ENCODE measurements around the gene NFATC2IP. TPM values are rescaled to one million over a fixed set of nuclear protein-coding genes. Genes with fewer than 3 reads are reported as not detected.
"Not testable (repeated sequence)": the region's sequence is repeated elsewhere in the genome, so short reads cannot be mapped to it uniquely, and the experiment has no call there.

The NFATC2IP gene
- total RNA-seq, 1 donor from 2014 or later = 85.7 TPM

GRCh38 chr16:28974007-28974436, 23.3 kb downstream of the NFATC2IP start:
- Mint-ChIP-seq H3K36me3 (ENCODE audit: low read depth) (peaks cover 25% of the 10 kb centered on the region), H3K27ac (peak overlapping the region; percentile 94), H3K27me3 (no peaks in the 10 kb centered on the region), H3K9me3 (no peaks in the 10 kb centered on the region), H3K4me3 (peak overlapping the region; percentile 94), H3K4me1 (peaks cover 31% of the 10 kb centered on the region)
- ChIA-PET POLR2A (interaction anchor here (0.6 to 2.5 kb wide), 13 partner anchors 11 to 1037 kb away, joined by 3 to 24 read pairs (median 6); partner anchors contain the start of genes ATXN2L, CD19, CLN3 and LAT), CTCF (interaction anchor here (0.9 to 1.1 kb wide), 2 partner anchors 29 to 55 kb away, joined by 3 read pairs; no protein-coding TSS in a partner anchor)
- DNase-seq (no peak), ATAC-seq (ENCODE audit: low read depth) (peak; percentile 16)
- TF ChIP-seq CTCF (IDR thresholded peaks at IDR 0.05) = no peak
- intact Hi-C loops (cut with micrococcal nuclease) = loop anchor here (1.0 to 5.0 kb wide), 3 partner anchors 24 to 482 kb away; partner anchors contain the start of genes APOBR, CLN3 and NFATC2IP

DNA sequence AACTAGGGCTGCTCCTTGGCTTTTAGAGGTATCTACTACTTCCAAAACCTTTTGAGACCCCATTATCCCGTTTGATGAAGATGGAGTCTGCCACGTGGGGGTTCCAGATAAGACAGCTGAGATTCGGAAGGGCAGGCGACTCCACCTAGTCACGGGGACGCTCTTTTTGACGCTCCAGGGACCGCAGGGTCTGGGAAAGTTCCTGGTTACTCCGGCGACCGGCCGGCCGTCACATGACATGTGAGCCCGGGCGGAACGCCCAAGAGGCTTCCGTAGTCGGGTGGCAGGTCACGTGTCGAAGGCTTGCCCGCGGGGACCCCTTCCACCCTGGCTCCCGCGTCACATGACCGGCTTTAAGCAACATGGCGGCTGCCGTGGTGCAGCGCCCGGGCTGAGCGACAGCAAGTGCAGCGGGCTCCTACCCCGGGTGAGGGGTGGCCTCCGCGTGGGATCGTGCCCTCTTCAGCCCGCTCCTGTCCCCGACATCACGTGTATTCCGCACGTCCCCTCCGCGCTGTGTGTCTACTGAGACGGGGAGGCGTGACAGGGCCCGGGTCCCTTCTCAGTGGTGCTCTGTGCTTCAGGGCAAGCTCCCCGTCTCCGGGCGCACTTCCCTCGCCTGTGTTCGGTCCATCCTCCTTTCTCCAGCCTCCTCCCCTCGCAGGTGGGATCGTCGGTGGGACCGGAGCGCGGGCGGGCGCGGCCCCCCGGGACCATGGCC, 23.9 kb downstream of the NFATC2IP start, which contains the start of gene SPNS1:
TSS of gene SPNS1 (plus strand) at position 342 of the 721 bp plus-strand sequence. CDS start at position 716, 374 bp downstream.
- Mint-ChIP-seq H3K4me3 (peak within 1 kb of the TSS; percentile 94), H3K27me3 (no peaks in the 10 kb centered on the region), H3K27ac (peak within 1 kb of the TSS; percentile 94), H3K36me3 (ENCODE audit: low read depth) (peaks cover 26% of the 10 kb centered on the region), H3K4me1 (peaks cover 31% of the 10 kb centered on the region), H3K9me3 (no peaks in the 10 kb centered on the region)
- intact Hi-C loops (cut with micrococcal nuclease) = loop anchor here (1.0 to 5.0 kb wide), 3 partner anchors 24 to 482 kb away; partner anchors contain the start of genes APOBR, CLN3 and NFATC2IP
- DNase-seq = peak; percentile 91
- ChIA-PET CTCF (interaction anchor here (1.1 kb wide), 1 partner anchor 29 kb away, joined by 3 read pairs; no protein-coding TSS in a partner anchor), POLR2A (interaction anchor here (0.8 to 2.5 kb wide), 11 partner anchors 10 to 482 kb away, joined by 3 to 24 read pairs (median 6); partner anchors contain the start of genes ATXN2L, CD19, CLN3 and LAT)
- ATAC-seq (ENCODE audit: low read depth) = peak; percentile 91
- TF ChIP-seq CTCF (IDR thresholded peaks at IDR 0.05) = no peak

GRCh38 chr16:28975158-28975599, 24.4 kb downstream of the NFATC2IP start:
- DNase-seq (no peak), ATAC-seq (ENCODE audit: low read depth) (no peak)
- Mint-ChIP-seq H3K36me3 (ENCODE audit: low read depth) (peaks cover 26% of the 10 kb centered on the region), H3K9me3 (no peaks in the 10 kb centered on the region), H3K27ac (peak overlapping the region; percentile 36), H3K4me3 (peak overlapping the region; percentile 94), H3K27me3 (no peaks in the 10 kb centered on the region), H3K4me1 (peaks cover 31% of the 10 kb centered on the region)
- POLR2A ChIA-PET = interaction anchor here (0.8 to 2.5 kb wide), 6 partner anchors 9 to 483 kb away, joined by 3 to 24 read pairs (median 6); partner anchors contain the start of genes CLN3, LAT, RABEP2 and SH2B1
- TF ChIP-seq CTCF (IDR thresholded peaks at IDR 0.05) = no peak
- intact Hi-C loops (cut with micrococcal nuclease) = no loop called here
- CTCF ChIA-PET = no interaction called here

GRCh38 chr16:28977703-28978662, 27.2 kb downstream of the NFATC2IP start:
- Mint-ChIP-seq H3K36me3 (ENCODE audit: low read depth) (peaks cover 52% of the 10 kb centered on the region), H3K27ac (no peak overlapping the region), H3K4me3 (no peak overlapping the region), H3K9me3 (no peaks in the 10 kb centered on the region), H3K27me3 (no peaks in the 10 kb centered on the region), H3K4me1 (peaks cover 31% of the 10 kb centered on the region)
- no peak for TF ChIP-seq CTCF (IDR thresholded peaks at IDR 0.05)
- ATAC-seq (ENCODE audit: low read depth) = no peak
- ChIA-PET CTCF (interaction anchor here (0.8 to 1.2 kb wide), 2 partner anchors 33 to 131 kb away, joined by 3 read pairs; partner anchors contain the start of gene TUFM), POLR2A (interaction anchor here (0.9 kb wide), 2 partner anchors 155 to 156 kb away, joined by 3 to 4 read pairs; partner anchors contain the start of gene ATXN2L)
- no peak for DNase-seq
- intact Hi-C loops (cut with micrococcal nuclease) = no loop called here

GRCh38 chr16:28980330-28980729, 29.6 kb downstream of the NFATC2IP start:
- ATAC-seq (ENCODE audit: low read depth); H3K4me3 Mint-ChIP-seq; CTCF ChIA-PET; DNase-seq; POLR2A ChIA-PET; H3K9me3 Mint-ChIP-seq; intact Hi-C loops (cut with micrococcal nuclease); H3K27me3 Mint-ChIP-seq; H3K27ac Mint-ChIP-seq: not testable (repeated sequence)
- Mint-ChIP-seq H3K36me3 (ENCODE audit: low read depth) (peaks cover 59% of the 10 kb centered on the region), H3K4me1 (peaks cover 31% of the 10 kb centered on the region)

Data from activated B cell treated with CpG ODN at 0.5 μM for 24 hours (primary cell).